ENCODE data around the gene APOBR.
"Not testable (repeated sequence)": the region's sequence is repeated elsewhere in the genome, so short reads cannot be mapped to it uniquely, and the experiment has no call there.

Gene APOBR

GRCh38 chr16:28528463-28528867, 34.0 kb downstream of the APOBR start:
- DNase-seq, result no peak

GRCh38 chr16:28529124-28529523, 34.7 kb downstream of the APOBR start:
- DNase-seq, result no peak

GRCh38 chr16:28531777-28532744, 37.6 kb downstream of the APOBR start:
- no peak for DNase-seq

- DNase-seq, result no peak
Observed at GRCh38 chr16:28532940-28533647, 38.7 kb downstream of the APOBR start.

- DNase-seq, result no peak
Observed at GRCh38 chr16:28534542-28535373, 40.3 kb downstream of the APOBR start.

GRCh38 chr16:28537076-28537475, 42.6 kb downstream of the APOBR start:
- DNase-seq, result no peak

- no peak for DNase-seq
Observed at GRCh38 chr16:28537964-28538732, 43.7 kb downstream of the APOBR start.

- no peak for DNase-seq
Observed at GRCh38 chr16:28538733-28539596, 44.5 kb downstream of the APOBR start, which contains the start of gene NUPR1. Gene NUPR1, minus strand, starts transcription at chr16:28538974. Its CDS starts 67 bp downstream, at chr16:28538907.

GRCh38 chr16:28540346-28540745, 45.9 kb downstream of the APOBR start:
- DNase-seq, result no peak

GRCh38 chr16:28542646-28543045, 48.2 kb downstream of the APOBR start:
- DNase-seq, result no peak

- DNase-seq, result no peak
Observed at GRCh38 chr16:28543072-28543471, 48.6 kb downstream of the APOBR start.

- DNase-seq, result no peak
Observed at GRCh38 chr16:28544998-28545397, 50.6 kb downstream of the APOBR start.

- DNase-seq, result not testable (repeated sequence)
Observed at GRCh38 chr16:28545964-28546363, 51.5 kb downstream of the APOBR start.

- no peak for DNase-seq
Observed at GRCh38 chr16:28546626-28547025, 52.2 kb downstream of the APOBR start.

GRCh38 chr16:28548306-28548802, 53.9 kb downstream of the APOBR start:
- DNase-seq, result no peak
